Neural progenitor cell (in vitro differentiated cells): Measurements from ENCODE around the gene SLC24A4.

ENCODE experiments used
- EZH2 ChIP-seq: fragments of 200-600 bp; sonication (generic); IDR thresholded peaks from 2 replicates; pipeline ENCODE4 v1.6.1; 2017; ENCODE audit warnings: antibody characterized with exemption, mild to moderate bottlenecking, moderate library complexity
- EZH2phosphoT487 ChIP-seq: fragments of 200-600 bp; sonication (generic); IDR thresholded peaks from 2 replicates; pipeline ENCODE4 v1.6.1; 2017; ENCODE audit warnings: antibody characterized with exemption
- TF ChIP-seq, protein P1 (sequence below): fragments of 200-600 bp; sonication (generic); IDR thresholded peaks from 2 replicates; pipeline ENCODE4 v1.5.1; 2017; ENCODE audit warnings: antibody characterized with exemption, mild to moderate bottlenecking

DNA sequence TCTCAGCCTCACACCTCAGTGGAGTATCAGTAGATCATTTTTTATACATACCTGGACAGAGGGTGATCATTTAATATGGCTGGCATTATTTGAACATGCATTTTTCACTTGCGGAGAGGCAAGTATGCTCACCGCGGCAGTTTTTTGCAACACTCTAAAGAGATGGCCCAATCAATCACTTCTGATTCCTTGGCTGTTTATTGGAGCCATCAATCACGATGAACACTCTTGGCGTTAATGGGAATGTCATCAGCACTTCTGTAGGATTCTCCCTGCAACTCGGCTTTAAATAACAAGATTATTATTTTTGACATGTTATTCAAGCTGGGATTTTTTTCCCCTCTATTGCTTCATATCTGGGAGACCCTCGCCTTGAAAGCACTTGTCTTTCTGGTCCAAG is 46.9 kb upstream of the SLC24A4 start:
- TF ChIP-seq, protein P1, sequence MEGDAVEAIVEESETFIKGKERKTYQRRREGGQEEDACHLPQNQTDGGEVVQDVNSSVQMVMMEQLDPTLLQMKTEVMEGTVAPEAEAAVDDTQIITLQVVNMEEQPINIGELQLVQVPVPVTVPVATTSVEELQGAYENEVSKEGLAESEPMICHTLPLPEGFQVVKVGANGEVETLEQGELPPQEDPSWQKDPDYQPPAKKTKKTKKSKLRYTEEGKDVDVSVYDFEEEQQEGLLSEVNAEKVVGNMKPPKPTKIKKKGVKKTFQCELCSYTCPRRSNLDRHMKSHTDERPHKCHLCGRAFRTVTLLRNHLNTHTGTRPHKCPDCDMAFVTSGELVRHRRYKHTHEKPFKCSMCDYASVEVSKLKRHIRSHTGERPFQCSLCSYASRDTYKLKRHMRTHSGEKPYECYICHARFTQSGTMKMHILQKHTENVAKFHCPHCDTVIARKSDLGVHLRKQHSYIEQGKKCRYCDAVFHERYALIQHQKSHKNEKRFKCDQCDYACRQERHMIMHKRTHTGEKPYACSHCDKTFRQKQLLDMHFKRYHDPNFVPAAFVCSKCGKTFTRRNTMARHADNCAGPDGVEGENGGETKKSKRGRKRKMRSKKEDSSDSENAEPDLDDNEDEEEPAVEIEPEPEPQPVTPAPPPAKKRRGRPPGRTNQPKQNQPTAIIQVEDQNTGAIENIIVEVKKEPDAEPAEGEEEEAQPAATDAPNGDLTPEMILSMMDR, result no peak
- no peak for TF ChIP-seq EZH2
- TF ChIP-seq EZH2phosphoT487, result no peak
